ENCODE results near the gene APOM. TPM values are rescaled to one million over a fixed set of nuclear protein-coding genes. Genes with fewer than 3 reads are reported as not detected.

APOM gene
- total RNA-seq = not detected

DNA sequence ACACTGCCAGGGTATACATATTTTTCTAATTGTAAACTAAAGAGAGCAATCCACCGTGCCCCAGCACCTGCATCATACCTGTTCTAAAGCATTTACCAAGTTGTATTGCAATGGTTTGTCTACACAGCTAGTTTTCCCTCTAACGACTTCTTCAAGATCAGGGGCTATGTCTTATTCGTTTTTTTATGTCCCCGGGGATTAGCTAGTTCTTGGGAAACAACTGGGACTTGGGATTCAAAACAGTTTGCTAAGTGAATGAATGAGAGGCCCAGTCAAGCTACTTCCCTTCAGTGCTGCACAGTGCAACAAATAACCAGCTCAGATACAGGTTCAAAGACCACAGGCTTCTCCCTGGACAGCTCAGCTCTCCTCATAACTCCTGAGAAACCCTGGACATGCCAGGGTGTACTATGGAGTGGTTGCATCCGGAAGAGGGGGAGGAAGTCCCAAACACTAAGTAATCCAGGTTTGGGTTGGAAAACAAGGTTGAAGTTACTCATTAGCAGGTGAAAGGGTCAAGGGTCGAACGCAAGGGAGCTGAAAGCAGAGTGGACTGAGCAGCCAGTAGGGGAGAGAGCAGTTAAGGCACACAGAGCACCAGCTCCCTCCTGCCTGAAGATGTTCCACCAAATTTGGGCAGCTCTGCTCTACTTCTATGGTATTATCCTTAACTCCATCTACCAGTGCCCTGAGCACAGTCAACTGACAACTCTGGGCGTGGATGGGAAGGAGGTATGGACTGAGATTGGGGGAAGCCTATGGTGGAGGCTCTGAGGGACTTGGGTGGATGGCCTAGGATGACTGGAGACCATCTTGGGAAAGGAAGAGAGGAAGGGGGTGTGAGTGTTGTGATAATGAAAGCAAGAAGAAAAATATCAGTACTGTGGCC is at the start of gene APOM:
APOM (plus strand) TSS at position 546 of the 889 bp plus-strand sequence; CDS start at position 619, 73 bp downstream.
- Histone ChIP-seq H3K9me3 (no peaks in the 10 kb centered on the region), H3K4me1 (peaks cover 49% of the 10 kb centered on the region), H3K4me3 (no peak within 1 kb of the TSS), H3K36me3 (no peaks in the 10 kb centered on the region), H3K27ac (no peak within 1 kb of the TSS), H3K27me3 (no peaks in the 10 kb centered on the region)
- intact Hi-C loops (cut with DNase I) = no loop called here
- TF ChIP-seq POLR2AphosphoS5 (IDR thresholded peaks at IDR 0.05; ENCODE audit: insufficient read depth in 1 of 2, low read depth in 1 of 2) (no peak), POLR2A (IDR thresholded peaks at IDR 0.05) (no peak)
- TF ChIP-seq, protein P1, sequence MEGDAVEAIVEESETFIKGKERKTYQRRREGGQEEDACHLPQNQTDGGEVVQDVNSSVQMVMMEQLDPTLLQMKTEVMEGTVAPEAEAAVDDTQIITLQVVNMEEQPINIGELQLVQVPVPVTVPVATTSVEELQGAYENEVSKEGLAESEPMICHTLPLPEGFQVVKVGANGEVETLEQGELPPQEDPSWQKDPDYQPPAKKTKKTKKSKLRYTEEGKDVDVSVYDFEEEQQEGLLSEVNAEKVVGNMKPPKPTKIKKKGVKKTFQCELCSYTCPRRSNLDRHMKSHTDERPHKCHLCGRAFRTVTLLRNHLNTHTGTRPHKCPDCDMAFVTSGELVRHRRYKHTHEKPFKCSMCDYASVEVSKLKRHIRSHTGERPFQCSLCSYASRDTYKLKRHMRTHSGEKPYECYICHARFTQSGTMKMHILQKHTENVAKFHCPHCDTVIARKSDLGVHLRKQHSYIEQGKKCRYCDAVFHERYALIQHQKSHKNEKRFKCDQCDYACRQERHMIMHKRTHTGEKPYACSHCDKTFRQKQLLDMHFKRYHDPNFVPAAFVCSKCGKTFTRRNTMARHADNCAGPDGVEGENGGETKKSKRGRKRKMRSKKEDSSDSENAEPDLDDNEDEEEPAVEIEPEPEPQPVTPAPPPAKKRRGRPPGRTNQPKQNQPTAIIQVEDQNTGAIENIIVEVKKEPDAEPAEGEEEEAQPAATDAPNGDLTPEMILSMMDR (IDR thresholded peaks at IDR 0.05) = no peak
- no peak for DNase-seq (ENCODE audit: extremely low spot score in 2 of 2)

DNA sequence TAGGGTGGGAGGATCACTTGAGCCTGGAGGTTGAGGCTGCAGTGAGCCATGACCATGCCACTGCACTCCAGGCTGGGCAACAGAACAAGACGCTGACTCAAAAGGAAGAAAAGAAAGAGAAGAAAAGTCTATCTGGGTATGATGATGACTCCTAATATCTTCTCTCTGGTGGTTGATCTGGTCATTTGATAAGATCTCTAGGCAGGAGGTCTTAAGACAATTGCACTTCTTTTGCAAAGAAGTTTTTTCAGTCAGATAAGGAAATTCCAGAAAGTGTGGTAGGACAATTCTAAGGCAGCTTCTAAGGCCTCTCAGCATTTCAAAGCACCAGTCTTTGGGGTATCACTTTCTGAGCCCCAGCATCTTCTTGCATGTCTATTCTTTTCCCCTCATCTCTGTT is 48.4 kb upstream of the APOM start:
- intact Hi-C loops (cut with DNase I) = no loop called here
- H3K27ac ChIP-seq = no peak overlapping the region
- no peaks in the 10 kb centered on the region for H3K27me3 ChIP-seq
- no peak overlapping the region for H3K4me3 ChIP-seq
- no peak for DNase-seq (ENCODE audit: extremely low spot score in 2 of 2)
- TF ChIP-seq POLR2AphosphoS5 (IDR thresholded peaks at IDR 0.05; ENCODE audit: insufficient read depth in 1 of 2, low read depth in 1 of 2) (no peak), POLR2A (IDR thresholded peaks at IDR 0.05) (no peak)
- TF ChIP-seq, protein P1 (IDR thresholded peaks at IDR 0.05) = no peak
- H3K36me3 ChIP-seq = no peaks in the 10 kb centered on the region
- no peaks in the 10 kb centered on the region for H3K4me1 ChIP-seq
- H3K9me3 ChIP-seq = no peaks in the 10 kb centered on the region

DNA sequence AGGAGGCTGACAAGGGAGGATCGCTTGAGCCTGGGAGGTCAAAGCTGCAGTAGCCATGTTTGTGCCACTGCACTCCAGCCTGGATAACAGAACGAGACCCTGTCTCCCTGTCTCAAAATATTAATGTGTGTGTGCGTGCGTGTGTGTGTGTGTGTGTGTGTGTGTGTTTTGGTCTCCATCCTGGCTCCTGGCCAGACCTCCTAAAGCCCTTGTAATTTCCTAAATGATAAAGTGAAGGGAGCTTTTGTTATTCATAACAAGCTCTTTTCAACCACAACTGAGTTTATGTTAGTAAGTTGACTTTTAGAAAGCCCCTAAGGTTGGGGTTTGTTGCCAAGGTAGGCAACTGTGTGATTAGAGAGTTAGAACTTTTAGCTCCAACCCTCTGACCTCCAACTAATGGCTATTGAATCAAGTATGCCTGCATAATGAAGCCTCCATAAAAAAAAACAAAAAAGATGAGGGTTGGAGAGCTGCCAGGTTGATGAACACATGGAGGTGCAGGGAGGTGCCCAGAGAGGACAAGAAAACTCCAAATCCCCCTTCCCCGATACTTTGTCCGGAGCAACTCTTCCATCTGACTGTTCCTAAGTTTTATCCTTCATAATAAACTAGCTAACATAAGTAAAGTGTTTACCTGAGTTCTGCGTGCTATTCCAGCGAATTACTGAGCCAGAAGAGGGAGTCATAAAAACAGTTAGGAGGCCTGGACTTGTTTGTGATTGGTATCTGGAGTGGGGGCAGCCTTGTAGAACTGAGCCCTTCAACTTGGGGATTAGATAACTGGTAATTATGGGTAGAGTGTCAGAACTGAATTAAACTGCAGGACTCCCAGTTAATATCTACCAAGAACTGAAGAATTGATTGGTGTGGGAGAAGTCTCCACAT is 45.9 kb upstream of the APOM start:
- H3K4me3 ChIP-seq = no peak overlapping the region
- H3K27me3 ChIP-seq = no peaks in the 10 kb centered on the region
- H3K9me3 ChIP-seq = no peaks in the 10 kb centered on the region
- no peaks in the 10 kb centered on the region for H3K36me3 ChIP-seq
- DNase-seq (ENCODE audit: extremely low spot score in 2 of 2) = no peak
- no peaks in the 10 kb centered on the region for H3K4me1 ChIP-seq
- TF ChIP-seq POLR2A (IDR thresholded peaks at IDR 0.05) (no peak), POLR2AphosphoS5 (IDR thresholded peaks at IDR 0.05; ENCODE audit: insufficient read depth in 1 of 2, low read depth in 1 of 2) (no peak)
- TF ChIP-seq, protein P1 (IDR thresholded peaks at IDR 0.05) = no peak
- intact Hi-C loops (cut with DNase I) = no loop called here
- no peak overlapping the region for H3K27ac ChIP-seq

DNA sequence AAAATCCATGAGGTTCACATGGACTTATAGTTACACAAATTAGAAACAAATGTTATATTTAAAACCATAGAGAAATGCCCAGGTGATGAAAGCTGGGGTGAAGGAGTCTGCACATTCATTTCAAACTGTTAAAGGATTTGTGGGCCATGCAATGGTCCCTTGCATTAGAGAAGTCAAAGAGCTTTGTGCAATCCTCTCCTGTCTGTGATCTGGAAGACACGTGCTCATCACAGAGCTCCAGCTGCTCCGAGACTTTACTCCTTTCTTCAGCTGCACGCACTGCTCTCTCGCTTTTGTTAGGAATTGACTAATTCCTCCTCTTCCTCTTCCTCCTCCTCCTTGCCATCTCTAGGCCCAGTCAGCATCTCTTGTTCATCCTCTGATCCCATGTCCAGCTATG is 44.7 kb upstream of the APOM start:
- Histone ChIP-seq H3K27me3 (no peaks in the 10 kb centered on the region), H3K9me3 (no peaks in the 10 kb centered on the region), H3K27ac (no peak overlapping the region), H3K4me1 (no peaks in the 10 kb centered on the region), H3K4me3 (no peak overlapping the region), H3K36me3 (no peaks in the 10 kb centered on the region)
- intact Hi-C loops (cut with DNase I) = no loop called here
- TF ChIP-seq POLR2AphosphoS5 (IDR thresholded peaks at IDR 0.05; ENCODE audit: insufficient read depth in 1 of 2, low read depth in 1 of 2) (no peak), POLR2A (IDR thresholded peaks at IDR 0.05) (no peak)
- TF ChIP-seq, protein P1 (IDR thresholded peaks at IDR 0.05) = no peak
- no peak for DNase-seq (ENCODE audit: extremely low spot score in 2 of 2)
